GM18520 (cell line): ENCODE measurements around the gene MTA1.
A peak's percentile ranks its signal among the peaks of the same experiment; 100 is the strongest.

Experiments used
- ATAC-seq: cut with Tn5 transposase; IDR thresholded peaks from one replicate; pipeline ENCODE4 v1.9.1; 2021; ENCODE audit not compliant: unreplicated experiment

The MTA1 gene

DNA sequence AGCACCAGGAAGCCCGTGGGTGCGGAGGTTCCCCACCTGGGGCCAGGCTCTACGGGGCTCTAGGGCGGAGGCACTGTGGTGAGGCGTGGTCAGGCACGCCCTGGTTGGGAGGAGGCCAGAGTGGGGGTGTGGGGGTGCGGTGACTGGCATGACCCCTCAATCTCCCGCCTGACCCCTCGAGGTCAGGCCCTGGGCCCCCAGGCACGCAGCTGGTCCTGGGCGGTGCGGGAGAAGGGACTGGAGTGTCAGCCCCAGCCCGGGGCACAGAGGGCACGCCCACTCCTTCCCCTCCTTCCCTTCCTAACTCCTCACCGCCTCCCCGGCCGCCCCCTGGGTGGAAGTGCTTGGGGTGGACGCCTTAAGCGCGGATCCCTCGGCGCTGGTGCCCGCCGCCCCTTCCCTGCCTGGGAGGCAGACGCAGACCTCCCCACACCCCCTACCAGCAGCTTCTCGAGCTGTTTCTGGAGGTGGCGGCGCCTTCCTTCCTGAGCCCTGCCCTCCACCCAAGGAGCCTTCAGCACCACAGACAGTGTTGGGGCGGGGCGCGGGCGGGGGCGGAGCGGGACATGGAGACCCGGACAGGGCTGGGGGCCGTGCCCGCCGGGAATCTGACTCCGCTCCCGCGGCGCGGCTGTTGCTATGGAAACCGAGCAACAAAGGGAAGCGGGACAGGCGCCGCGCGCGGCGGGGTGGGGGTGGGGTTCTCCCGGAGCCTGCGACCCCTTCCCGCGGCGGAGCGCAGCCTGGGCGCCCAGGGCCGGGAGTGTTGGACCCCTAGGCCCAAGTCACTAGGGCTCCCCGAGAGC is 54.3 kb downstream of the MTA1 start:
- no peak for ATAC-seq

GRCh38 chr14:105474483-105475268 is 55.0 kb downstream of the MTA1 start, which contains the start of gene CRIP2:
CRIP2 (plus strand) TSS chr14:105474821; CDS start chr14:105474863, 42 bp downstream.
- no peak for ATAC-seq

- no peak for ATAC-seq
These were observed 55.9 kb downstream of the MTA1 start for GRCh38 chr14:105475269-105476096.

DNA sequence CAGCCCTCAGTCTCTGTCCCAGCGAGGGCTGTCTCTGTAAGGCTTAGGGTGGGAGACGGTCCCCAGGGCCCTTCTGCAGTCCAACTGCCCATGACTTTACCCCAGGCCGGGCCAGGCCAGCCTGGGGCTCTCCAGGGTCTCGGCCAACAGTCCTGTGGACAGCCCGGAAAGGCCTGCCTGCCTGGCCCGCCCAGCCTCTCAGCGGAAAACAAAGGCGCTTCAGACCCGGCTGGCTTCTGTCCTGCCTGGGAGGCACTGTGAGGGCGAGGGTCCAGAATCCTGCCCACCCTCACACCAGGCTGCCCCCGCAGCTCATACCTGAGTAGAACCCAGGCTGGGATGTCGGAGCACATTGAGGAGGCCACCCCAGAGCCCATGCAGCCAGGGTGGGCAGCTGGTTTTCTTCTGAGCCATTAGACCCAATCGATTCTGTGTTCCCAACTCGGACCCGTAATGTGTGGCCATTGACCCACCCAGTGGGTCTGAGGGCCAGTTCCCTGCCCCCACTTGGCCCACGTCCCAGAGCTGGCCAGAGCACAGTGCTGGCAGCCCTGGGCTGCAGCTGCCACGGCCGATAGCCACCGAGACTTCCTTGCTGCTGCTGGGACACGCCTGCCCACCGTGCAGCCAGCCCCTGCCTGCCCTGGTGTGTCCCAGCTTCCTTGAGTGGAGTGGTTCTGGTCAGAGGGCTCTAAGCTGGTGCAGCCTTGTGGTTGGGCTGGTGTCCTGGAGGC is 56.6 kb downstream of the MTA1 start:
- no peak for ATAC-seq

DNA sequence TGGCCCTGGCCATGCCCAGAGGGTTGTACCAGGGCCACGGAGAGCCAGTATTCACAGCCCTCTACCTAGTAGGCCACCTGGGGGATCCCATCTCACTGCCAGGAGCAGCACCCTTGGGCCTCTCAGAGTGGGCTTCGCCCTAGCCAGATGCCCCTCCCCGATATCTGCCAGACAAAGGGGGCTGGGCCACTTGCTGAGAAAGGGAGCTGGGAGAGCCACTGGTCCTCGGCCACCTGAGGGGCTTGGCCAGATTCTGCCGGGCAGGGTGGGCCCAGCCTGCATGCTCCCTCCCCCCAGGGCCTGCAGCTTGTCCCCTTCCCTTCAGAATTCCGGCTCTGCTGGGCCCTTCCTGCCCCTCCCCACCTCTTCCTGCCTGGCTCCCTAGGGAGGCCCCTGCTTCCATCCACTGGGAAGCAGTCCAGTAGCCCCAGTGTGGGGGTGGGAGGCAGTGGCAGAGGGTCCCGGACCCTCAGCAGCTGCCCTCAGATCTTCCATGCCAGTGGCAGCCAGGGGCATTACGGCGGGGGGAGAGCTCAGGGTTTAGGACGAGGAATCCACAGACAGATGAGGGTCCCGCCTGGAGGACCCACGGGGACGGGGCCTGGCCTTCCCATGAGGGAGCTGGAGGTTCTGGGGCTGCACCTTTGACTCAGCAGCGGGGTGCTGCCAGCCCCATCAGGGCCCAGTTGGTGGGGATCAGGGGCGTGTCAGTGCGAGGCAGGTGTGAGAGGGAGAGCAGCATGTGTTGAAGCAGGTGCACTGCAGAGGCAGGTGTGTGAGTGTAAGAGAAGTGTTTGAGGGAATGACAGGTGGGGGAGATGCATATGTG is 57.4 kb downstream of the MTA1 start:
- ATAC-seq = no peak

DNA sequence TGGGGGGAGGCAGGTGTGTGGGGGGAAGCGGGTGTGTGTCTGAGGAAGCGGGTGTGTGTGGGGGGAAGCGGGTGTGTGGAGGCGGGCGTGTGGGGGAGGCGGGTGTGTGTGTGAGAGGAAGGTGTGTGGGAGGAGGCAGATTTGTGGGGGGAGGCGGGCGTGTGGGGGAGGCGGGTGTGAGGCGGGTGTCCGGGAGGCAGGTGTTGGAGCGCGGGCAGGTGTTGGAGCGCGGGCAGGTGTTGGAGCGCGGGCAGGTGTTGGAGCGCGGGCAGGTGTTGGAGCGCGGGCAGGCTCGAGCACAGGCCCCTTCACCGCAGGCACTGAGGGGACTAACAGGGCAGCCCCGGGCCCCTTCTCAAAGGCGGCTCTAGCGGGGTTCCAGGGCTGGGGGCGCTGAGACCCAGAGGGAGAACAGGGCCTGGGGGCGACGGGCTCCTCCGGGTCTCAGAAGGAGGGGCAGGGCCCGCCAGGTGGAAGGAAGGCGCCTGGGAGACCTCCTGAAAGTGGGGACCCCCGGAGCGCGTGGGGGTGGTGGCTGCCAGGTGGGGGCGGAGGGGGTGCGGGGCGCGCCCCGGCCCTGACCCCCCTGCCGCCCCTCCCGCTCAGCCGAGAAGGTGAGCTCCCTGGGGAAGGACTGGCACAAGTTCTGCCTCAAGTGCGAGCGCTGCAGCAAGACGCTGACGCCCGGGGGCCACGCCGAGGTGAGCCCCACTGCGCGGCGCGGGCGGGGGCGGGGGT is 58.2 kb downstream of the MTA1 start:
- ATAC-seq = no peak

- no peak for ATAC-seq
These were observed 59.0 kb downstream of the MTA1 start for GRCh38 chr14:105478398-105479251.

DNA sequence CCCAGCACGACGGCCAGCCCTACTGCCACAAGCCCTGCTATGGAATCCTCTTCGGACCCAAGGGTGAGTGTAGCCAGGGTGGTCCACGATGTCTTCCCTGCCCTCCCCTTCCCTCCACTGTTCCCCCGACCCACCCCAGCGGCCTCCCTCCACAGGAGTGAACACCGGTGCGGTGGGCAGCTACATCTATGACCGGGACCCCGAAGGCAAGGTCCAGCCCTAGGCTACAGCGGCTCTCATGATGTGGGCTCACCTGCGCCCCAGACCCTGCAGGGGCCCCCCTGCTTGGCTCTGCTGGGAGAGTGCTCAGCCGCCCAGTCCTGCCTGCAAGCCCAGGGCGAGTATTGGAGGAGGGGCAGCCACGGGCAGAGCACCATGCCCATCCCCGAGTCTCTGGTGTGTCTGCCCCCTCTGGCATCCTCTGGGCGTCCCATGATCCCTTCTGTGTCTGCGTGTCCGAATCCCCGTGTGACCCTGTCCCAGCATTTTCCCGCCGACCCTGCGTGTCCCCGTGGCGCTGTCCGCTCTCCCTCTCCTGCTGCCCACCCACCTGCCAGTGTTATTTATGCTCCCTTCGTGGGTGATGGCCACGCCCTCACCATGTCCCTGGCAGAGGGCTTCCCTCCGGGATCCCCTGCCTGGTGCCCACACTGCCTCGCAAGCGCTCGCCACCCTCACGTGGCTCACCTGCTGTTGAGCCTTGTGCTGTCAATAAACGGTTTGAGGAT is 60.0 kb downstream of the MTA1 start:
- ATAC-seq = no peak

GRCh38 chr14:105480199-105480746 is 60.6 kb downstream of the MTA1 start:
- ATAC-seq = no peak

DNA sequence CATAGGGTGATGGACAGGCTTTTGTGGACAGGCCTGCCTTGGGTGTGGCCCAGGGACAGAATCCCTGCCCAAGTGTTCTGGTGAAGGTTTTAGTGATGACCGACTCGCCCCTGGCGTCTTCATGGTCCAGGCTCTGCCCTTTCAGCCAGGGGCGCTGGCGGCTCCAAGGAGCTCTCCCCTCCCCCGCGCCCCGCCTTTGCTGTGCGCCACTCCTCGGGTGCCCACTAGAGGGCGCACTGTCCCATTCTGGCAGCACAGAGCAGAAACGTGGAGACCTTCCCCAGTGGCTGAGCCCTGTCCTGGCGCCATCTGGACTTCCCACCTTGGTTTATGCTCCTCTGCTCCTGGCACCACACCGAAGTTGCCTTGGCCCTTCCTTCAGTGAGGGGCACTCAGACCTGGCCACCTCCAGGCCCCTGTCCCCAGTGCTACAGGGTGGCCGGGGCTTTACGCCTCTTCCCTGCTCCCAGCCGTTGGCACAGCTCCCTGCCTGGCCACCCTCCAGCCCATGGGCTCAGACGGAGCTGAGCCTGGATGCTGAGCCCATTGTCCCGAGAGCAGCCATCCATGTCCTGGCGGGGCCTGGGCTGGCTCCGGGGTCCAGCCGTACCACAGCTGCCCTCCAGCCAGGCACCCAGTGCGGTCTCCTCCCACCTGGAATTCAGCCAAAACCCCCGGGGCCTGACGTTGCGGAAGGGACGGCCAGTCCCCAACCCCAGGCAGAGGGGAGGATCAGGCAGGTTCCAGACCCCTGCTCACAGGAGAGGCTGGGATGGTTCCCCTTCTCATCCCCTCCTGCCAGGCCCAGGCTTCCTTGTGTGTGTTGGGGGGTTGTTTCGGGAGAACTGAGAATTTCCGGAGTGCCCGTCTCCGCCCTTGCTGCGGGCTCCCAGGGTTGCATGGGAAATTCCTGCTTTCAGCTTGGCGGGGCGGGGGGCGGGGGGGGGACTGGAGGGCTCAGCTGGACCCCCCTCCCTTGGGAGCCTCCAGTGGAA is 61.5 kb downstream of the MTA1 start:
- no peak for ATAC-seq

- ATAC-seq = peak; percentile 35
These were observed 62.3 kb downstream of the MTA1 start for GRCh38 chr14:105481886-105482457.

DNA sequence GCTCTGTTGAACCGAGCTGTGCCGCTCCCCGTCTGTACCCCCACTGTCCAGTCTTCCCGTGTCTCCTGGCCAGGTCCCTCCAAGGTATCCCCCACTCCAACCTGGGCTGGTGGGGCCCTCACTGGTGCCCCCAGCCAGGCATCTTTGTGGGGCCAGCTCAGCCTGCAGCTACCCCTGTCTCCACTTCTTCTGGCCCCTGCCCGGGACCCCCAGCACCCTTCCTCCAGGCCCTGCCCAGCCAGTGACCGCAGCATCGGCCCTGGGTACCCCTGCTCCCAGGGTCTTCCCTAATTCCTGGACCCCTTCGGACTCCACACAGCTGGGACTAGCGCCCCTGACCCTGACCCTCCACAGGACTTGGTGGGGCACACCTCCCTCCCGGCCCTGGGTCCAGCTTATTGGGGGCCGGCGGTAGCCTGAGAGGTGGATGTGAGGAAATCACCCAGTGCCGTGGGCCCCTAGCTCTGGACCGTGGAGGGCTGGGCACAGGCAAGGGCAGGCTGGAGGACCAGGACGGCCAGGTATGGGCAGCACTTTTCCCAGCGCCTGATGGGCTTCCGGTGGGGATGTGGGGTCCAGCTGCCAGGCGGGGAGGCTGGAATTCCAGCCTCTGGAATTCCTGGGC is 63.0 kb downstream of the MTA1 start:
- no peak for ATAC-seq

GRCh38 chr14:105483300-105484068 is 63.9 kb downstream of the MTA1 start:
- no peak for ATAC-seq
